ENCODE results near the gene MIA2.
A peak's percentile ranks its signal among the peaks of the same experiment; 100 is the strongest.
"Not testable (repeated sequence)": the region's sequence is repeated elsewhere in the genome, so short reads cannot be mapped to it uniquely, and the experiment has no call there.

Gene MIA2

DNA sequence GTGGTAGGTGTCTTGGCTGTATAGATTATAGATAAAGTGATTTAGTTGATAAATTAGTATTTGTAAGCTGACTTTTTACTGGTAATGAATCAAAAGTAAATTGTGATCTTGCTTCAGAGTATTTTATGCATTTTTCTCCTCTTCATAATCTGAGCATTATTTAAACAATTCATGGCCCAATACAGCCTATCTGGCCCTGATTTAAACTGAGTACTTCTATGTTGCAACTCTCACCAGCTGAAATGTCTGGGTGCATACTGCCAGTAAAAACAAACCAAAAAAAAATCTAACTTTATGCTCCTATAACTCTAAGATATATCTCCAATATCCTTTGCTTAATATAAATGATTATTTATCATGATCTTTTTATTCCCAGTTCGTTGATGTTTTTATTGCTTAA is 86.6 kb downstream of the MIA2 start:
- no peak for DNase-seq

DNA sequence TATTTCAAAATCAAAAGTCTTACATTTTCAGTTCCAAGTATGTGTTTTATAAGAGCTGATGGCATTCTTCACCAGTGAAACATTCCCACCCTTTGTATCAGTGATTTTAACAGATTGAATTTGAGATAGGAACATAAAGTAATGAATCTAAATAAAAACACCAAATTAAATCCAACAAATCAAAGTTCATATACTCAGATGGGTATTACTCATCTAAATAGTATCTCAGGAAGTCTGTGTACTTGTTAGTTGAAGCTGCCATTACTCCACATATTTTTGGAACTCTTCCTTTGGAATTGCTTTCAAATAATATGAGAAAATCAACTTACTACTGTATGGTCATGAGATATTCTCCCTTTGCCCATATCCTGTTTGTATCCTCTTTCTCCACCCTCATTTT is 89.1 kb downstream of the MIA2 start:
- no peak for DNase-seq

GRCh38 chr14:39324097-39324496 is 90.4 kb downstream of the MIA2 start:
- no peak for DNase-seq

- no peak for DNase-seq
These were observed 105.3 kb downstream of the MIA2 start for GRCh38 chr14:39339003-39339402.

- DNase-seq = not testable (repeated sequence)
These were observed 107.4 kb downstream of the MIA2 start for GRCh38 chr14:39341126-39341525.

DNA sequence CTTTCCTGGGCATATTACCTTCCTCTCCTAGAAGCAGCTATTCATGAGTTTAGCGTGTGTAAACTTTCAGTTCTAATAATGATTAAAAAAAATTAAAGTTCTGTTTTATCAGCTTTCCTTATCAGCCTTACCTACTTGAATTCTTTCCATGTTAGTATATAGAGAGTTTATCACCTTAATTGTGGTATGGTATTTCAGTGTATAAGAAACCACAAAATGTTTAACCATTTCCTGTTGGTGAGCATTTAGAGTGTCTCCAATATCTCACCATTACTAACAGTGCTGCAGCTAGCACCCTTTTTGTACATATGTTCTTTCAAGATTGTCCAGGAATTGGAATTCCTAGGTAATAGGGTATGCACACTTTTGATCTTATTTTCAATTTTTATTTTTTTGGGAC is 109.1 kb downstream of the MIA2 start:
- DNase-seq = no peak

DNA sequence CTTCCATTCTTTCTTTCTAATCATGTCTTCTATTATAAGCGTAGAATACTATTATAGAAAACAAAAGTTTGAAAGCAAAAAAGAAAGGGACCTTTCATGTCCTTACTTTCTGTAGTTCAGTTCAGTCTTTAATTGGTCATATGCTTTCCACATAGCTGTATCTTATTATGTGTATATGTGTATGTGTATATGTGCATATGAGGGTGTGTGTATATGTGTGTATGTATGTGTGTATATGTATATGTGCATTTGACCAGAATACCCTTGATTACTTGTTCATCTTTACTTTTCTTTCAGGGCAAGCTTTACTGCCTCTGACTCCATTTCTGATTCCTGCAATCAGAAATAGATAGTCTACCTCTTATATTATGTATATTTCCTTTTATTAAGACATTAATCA is 109.9 kb downstream of the MIA2 start:
- no peak for DNase-seq

GRCh38 chr14:39350866-39351265 is 117.2 kb downstream of the MIA2 start:
- DNase-seq = no peak

GRCh38 chr14:39351708-39352107 is 118.0 kb downstream of the MIA2 start:
- no peak for DNase-seq

- DNase-seq = not testable (repeated sequence)
These were observed 125.4 kb downstream of the MIA2 start for GRCh38 chr14:39359069-39359468.

DNA sequence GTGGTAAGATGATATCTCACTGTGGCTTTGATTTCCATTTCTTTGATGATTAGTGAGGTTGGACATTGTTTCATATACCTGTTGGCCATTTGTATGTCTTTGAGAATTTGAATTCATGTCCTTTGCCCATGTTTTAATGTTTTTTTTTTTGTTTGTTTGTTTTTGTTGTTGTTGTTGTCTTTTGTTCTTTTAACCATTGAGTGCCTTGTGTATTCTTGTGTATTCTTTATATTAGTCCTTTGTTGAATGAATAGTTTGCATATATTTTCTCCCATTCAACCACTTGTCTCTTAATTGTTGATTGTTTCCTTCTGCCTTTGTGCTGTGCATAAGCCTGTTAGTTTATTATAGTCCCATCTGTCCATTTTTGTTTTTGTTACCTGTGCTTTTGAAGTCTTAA is 126.6 kb downstream of the MIA2 start:
- DNase-seq = no peak

- not testable (repeated sequence) for DNase-seq
These were observed 127.8 kb downstream of the MIA2 start for GRCh38 chr14:39361556-39361955.

GRCh38 chr14:39364509-39364908 is 130.8 kb downstream of the MIA2 start:
- DNase-seq = no peak

DNA sequence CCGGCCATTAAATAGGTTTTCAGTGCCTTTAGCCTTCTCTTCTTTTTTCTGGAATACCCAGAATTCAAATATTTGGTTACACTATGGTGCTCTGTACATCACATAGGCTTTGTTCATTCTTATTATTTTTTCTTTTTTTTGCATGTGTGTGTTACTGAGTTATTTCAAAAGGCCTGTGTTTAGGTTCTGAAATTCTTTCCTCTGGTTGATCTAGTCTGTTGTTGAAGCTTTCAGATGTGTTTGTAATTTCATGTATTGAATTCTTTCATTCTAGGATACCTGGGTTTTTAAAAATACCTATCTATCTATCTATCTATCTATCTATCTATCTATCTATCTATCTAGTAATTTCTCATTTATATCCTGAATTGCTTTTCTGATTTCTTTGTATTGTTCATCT is 131.6 kb downstream of the MIA2 start:
- no peak for DNase-seq

DNA sequence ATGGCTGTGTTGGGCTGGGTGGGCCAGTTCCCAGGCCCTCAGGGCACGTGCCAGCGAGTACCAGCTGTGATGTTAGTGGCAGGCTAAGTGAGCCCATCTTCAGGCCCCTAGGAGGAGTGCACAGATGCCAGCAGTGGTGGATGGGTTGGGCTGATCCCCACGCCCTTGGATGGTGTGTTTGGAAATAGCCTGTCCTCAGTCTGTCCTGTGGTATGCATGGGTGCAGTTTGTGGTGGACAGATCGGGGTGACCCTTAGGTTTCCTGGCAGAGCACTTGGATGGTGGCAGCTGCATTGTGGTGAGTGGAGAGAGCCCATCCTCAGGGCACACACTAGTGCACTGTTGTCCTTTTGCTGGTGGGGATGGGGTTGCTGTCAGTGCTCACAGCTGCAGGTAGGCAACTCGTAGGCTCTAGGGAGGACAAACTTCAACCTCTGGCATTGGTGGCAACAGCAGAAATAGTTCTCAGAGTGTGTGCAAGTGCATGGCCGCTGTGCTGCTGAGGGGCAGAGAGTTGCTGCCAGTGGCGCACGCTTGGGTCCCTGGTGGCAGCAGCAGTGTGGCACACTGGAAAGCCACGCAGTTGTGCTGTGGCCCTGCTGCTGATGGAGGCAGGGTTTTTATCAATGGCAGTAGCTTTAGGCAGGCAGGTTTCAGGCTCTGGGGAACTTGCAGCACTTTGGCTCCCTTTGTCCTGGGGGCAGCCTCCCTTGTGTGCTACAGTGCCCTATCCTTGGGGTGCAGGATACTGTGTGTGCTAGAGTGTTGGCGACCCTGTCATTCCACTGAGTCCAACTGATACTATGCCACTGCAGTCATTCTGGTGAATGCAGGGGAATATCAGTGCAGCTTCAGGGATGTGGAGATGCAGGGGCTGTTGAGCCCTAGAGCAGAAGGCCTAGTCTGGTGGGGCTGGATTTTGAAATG is 133.0 kb downstream of the MIA2 start:
- no peak for DNase-seq

- DNase-seq = peak in 1 of 56 donors; percentile 21
These were observed 133.7 kb downstream of the MIA2 start for GRCh38 chr14:39367387-39367751.

DNA sequence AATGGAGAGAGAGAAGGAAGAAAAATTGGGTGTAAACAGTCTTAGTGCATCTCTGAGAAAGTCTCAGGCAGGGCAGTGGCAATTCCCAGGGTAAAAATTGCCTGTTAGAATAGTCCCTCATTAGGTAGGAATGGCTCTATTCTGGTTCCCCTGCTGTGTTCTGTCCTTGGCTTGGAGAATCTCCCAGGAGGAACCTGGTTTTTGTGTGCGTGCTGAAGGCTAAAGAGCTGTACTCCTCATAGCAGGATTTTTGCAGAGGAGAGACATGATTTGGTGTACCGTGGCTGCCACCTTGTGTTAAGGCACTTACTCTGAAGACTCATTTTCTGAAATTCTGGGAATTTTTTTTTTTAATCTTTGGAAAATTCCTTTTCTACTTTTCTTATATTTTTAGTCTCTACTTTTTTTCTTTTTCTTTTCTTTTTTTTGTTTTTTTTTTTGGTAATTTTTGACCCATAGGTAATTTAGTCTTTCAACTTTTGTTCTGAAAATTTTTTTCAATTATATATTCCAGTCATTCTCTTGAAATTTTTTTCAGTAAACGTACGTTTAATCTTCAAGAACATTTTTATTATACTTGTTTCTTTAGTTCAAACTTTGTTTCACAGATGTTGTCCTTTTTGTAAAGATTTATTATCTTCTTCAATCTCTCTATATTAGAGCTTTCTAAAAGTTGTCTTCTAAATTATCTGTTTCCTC is 134.7 kb downstream of the MIA2 start:
- peak in 28 of 56 donors; percentile 9 to 79 (median 28) for DNase-seq

DNA sequence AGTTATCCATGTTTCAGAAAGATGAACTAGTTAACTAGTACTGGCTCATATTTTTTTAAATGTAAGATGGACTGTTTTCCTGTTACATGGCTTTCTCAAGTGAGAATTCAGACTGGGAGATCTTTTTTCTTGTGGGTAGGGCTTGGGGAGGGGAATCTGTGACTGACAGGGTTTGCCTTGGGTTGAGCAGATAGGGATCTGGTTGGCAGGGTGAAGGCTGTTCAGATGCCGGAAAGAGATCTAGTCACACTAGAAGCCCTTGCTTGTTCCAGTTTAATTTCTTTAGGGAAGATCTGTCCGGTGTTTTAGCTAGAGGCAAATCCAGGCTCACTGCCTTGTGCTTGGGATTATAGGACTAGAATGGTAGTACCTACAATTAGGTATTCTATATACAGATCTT is 135.3 kb downstream of the MIA2 start:
- no peak for DNase-seq

DNA sequence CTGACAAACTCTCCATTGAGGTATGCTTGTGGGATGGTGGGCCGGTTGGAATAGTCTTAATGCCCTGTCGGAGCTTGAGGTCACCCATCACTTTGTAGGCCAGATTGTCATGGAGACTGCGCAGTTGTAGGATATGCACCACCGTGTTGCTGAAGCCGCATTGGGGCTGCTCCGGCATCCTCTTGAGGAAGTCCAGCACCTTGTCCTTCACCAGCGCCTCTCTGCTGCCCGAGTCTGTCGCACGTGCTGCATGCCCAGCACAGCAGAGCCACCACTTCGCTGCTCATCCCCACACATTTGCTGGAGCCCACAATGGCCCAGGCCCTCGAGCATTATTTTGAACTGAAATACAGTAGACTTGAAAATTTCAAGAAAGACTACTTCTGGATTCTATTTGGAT is 136.7 kb downstream of the MIA2 start:
- no peak for DNase-seq

- DNase-seq = no peak
These were observed 138.9 kb downstream of the MIA2 start for GRCh38 chr14:39372656-39373055.

- no peak for DNase-seq
These were observed 141.1 kb downstream of the MIA2 start for GRCh38 chr14:39374851-39375250.

DNA sequence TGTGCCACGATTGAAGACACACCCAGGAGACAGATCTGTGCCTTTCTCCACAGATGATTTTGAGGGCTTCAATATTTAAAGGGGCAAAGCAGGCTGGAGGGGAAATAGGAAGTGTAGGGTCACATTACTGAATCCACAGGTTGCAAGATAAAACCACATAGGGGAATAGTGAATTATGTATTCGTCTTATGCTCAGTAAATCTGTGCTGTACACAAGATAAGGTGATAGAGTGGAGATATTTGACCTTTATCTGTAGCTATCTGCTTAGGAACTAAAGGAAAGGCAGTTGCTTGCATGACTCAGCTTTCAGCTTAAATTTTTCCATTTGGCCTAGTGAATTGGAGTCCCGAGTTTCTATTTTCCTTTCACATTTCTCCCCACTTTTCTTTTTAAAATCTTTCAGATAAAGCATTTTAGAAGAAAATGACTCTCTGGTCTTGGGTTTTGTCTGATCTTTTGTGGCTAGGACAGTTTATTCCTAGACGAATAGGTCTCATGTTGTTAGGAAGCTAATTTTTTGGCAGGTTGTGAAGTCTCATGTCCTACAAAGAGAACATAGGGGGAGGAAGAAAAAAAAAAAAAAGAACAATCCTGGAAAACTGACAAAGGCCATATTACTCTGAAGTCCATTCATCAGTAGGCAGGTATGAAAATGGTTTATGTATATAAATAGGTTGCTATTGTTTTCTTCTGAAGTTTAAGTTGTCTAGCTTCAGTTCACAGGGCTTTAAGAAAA is 143.1 kb downstream of the MIA2 start:
- DNase-seq = no peak
